Measurements from ENCODE around the gene ALAD.
"Not testable (repeated sequence)": the region's sequence is repeated elsewhere in the genome, so short reads cannot be mapped to it uniquely, and the experiment has no call there.

Gene ALAD
- 16.4 to 28.7 (median 17.8) reads per million in 3 donors for total RNA-seq

DNA sequence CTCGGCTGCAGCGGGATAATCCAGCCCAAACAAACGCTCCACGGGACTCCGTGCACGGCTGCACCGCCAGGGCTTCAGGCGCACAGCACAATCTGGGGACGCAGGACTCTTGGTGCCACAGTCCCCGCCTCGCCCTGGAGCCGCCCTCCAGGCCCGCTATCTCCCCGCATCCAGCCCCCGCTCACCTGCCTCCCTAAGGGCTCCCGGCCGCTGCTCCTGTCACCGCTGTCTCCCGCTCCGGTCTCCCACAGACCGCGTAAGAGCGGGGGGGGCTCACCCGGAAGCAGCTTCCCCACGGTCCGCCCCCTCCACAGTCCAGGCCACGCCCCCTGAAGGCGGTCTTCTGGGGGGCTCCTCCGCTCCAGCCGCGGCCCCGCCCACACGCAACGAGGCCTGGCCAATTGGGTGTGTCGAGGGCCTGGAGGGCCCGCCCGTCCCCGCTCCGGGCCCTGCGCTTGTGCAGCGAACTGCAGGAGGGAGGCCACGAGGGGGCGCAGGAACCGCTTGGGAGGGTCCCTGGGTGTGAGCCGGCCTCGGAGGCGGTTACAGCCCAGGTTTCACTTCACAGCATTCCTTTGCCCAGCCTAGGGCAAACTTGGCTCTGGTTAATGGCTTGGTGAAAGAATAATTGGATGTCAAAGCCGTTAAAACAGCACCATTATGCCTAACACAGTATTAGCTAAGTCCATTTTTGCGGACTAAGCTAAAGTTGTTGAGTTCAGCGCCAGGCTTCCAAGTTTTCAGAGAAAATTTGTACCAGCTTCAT lies at the start of gene ALAD:
Gene ALAD, minus strand, starts transcription at position 258 of the 766 bp plus-strand sequence. CDS start 7,725 bp downstream, outside the sequence.
- H3K27me3 ChIP-seq (replicated peaks; ENCODE audit: control insufficient read depth, insufficient read depth, low read length, poor library complexity, severe bottlenecking), result no peaks in the 10 kb centered on the region
- H3K27ac ChIP-seq (ENCODE audit: insufficient read depth, low read length, poor library complexity, severe bottlenecking), result peak within 1 kb of the TSS; percentile 64
- H3K36me3 ChIP-seq (ENCODE audit: control insufficient read depth, insufficient read depth, low read length), result no peaks in the 10 kb centered on the region
- H3K4me1 ChIP-seq (ENCODE audit: control insufficient read depth, insufficient read depth, low read length, poor library complexity, severe bottlenecking), result peaks cover 8% of the 10 kb centered on the region
- H3K4me3 ChIP-seq (ENCODE audit: insufficient read depth, low read depth, low read length, poor library complexity, severe bottlenecking), result peak within 1 kb of the TSS; percentile 99
- no peaks in the 10 kb centered on the region for H3K9me3 ChIP-seq (ENCODE audit: control insufficient read depth, low read length)
- peak; percentile 97 to 99 (median 98) for DNase-seq

DNA sequence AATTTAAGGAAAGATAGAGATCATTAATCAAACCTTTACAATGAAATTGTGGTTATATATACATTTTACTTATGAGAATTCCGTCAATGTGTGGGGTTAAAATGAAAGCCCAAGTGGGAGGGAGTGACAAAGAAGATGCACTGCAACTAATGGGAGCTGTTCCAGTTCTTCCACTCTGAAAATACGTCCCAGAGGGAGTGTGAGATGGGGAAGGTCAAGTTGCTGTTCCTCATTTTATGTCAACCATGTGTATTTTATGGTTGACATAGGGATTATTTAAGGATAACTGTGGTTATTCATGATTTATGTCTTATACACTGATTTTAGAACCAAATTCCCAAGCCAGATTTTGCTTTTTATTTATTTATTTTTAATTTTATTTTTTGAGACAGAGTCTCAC lies 48.3 kb upstream of the ALAD start:
- Histone ChIP-seq H3K27me3 (replicated peaks; ENCODE audit: control insufficient read depth, insufficient read depth, low read length, poor library complexity, severe bottlenecking) (no peaks in the 10 kb centered on the region), H3K36me3 (ENCODE audit: control insufficient read depth, insufficient read depth, low read length) (no peaks in the 10 kb centered on the region), H3K9me3 (ENCODE audit: control insufficient read depth, low read length) (no peaks in the 10 kb centered on the region), H3K27ac (ENCODE audit: insufficient read depth, low read length, poor library complexity, severe bottlenecking) (no peak overlapping the region), H3K4me3 (ENCODE audit: insufficient read depth, low read depth, low read length, poor library complexity, severe bottlenecking) (no peak overlapping the region), H3K4me1 (ENCODE audit: control insufficient read depth, insufficient read depth, low read length, poor library complexity, severe bottlenecking) (no peaks in the 10 kb centered on the region)
- DNase-seq, result no peak

DNA sequence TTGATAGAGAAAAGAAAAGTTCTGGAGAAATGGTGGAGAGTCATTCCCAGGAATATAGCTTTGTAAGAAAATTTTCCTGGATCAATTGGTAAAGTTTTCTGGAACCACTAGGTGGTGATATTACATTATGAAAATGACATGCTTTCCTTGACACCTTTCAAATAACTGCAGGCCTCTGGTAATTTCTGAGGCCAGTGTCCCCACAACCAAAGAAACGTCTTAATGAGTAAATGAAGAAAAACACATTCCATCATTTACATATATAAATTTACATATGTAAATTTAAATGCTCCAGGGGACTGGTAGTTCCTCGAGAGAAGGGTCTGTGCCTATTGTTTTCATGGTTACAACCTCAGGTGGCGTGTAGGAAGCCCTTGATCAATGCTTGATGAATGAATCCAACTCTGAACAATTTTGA lies 45.2 kb upstream of the ALAD start:
- H3K27me3 ChIP-seq (replicated peaks; ENCODE audit: control insufficient read depth, insufficient read depth, low read length, poor library complexity, severe bottlenecking), result no peaks in the 10 kb centered on the region
- DNase-seq, result no peak
- H3K4me1 ChIP-seq (ENCODE audit: control insufficient read depth, insufficient read depth, low read length, poor library complexity, severe bottlenecking), result no peaks in the 10 kb centered on the region
- H3K27ac ChIP-seq (ENCODE audit: insufficient read depth, low read length, poor library complexity, severe bottlenecking), result no peak overlapping the region
- H3K4me3 ChIP-seq (ENCODE audit: insufficient read depth, low read depth, low read length, poor library complexity, severe bottlenecking), result no peak overlapping the region
- no peaks in the 10 kb centered on the region for H3K9me3 ChIP-seq (ENCODE audit: control insufficient read depth, low read length)
- H3K36me3 ChIP-seq (ENCODE audit: control insufficient read depth, insufficient read depth, low read length), result no peaks in the 10 kb centered on the region

DNA sequence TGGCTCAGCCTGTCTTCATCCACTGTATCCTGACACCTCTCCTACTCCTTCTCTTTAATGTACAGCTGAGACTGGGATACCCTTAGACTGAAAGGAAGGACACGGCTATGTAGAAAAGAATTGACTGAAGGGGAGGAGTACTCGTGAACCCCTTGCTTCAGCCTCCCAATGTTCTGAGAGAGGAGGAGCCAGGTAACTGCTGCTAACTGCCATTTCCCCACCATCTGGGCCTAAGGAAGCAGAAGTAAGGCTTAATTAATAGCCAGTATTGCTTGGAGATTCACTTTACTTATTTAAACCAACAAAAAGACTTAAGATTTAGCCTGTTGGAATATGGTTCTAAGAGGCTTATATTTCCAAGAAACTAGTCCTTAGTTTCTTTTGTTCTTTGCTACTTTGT lies 43.7 kb upstream of the ALAD start:
- no peaks in the 10 kb centered on the region for H3K9me3 ChIP-seq (ENCODE audit: control insufficient read depth, low read length)
- H3K36me3 ChIP-seq (ENCODE audit: control insufficient read depth, insufficient read depth, low read length), result no peaks in the 10 kb centered on the region
- no peaks in the 10 kb centered on the region for H3K27me3 ChIP-seq (replicated peaks; ENCODE audit: control insufficient read depth, insufficient read depth, low read length, poor library complexity, severe bottlenecking)
- H3K4me3 ChIP-seq (ENCODE audit: insufficient read depth, low read depth, low read length, poor library complexity, severe bottlenecking), result no peak overlapping the region
- no peaks in the 10 kb centered on the region for H3K4me1 ChIP-seq (ENCODE audit: control insufficient read depth, insufficient read depth, low read length, poor library complexity, severe bottlenecking)
- no peak for DNase-seq
- no peak overlapping the region for H3K27ac ChIP-seq (ENCODE audit: insufficient read depth, low read length, poor library complexity, severe bottlenecking)

DNA sequence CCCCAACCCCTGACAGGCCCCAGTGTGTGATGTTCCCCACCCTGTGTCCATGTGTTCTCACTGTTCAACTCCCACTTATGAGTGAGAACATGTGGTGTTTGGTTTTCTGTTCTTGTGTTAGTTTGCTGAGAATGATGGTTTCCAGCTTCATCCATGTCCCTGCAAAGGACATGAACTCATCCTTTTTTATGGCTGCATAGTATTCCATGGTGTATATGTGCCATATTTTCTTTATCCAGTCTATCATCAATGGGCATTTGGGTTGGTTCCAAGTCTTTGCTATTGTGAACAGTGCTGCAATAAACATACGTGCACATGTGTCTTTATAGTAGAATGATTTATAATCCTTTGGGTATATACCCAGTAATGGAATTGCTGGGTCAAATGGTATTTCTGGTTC lies 36.6 kb upstream of the ALAD start:
- DNase-seq; H3K4me1 ChIP-seq (ENCODE audit: control insufficient read depth, insufficient read depth, low read length, poor library complexity, severe bottlenecking); H3K27ac ChIP-seq (ENCODE audit: insufficient read depth, low read length, poor library complexity, severe bottlenecking): not testable (repeated sequence)

DNA sequence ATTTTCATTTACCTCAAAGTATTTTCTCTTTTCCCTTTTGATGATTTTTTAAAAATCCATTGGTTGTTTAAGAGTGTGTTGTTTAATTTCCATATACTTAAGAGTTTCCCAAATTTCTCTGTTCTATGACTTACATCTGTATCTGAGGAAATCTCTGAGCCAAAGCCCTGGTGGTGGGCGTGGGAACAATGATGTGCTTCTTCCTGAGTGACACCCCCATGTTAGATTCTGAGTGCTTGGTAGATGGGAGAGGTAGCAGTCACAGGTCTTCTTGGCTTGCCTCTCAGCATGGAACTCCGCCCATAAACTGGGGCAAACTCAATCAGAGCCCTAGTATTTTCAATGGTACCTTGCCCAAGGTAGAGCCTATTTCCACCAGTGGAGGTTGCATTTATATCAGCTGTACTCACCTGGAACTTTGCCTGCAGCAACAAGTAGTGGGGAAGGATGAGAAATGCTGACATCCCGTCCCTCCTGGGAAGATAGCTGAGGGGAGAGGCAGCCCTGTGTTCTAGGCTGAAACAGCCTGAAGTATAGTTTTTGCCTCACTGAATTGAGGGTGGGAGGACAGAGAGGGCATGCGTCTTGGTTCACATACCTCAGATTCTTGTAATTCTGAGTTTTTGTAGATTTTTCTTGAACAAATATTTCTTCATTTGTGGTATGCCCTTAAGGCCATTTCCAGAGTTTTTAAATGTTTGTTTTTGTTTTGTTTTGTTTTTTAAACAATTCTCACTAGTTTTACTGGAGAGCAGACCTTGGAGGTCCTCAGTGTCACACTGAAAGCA lies 35.8 kb upstream of the ALAD start:
- Histone ChIP-seq H3K4me3 (ENCODE audit: insufficient read depth, low read depth, low read length, poor library complexity, severe bottlenecking) (no peak overlapping the region), H3K27ac (ENCODE audit: insufficient read depth, low read length, poor library complexity, severe bottlenecking) (no peak overlapping the region), H3K27me3 (replicated peaks; ENCODE audit: control insufficient read depth, insufficient read depth, low read length, poor library complexity, severe bottlenecking) (no peaks in the 10 kb centered on the region), H3K4me1 (ENCODE audit: control insufficient read depth, insufficient read depth, low read length, poor library complexity, severe bottlenecking) (no peaks in the 10 kb centered on the region), H3K36me3 (ENCODE audit: control insufficient read depth, insufficient read depth, low read length) (no peaks in the 10 kb centered on the region), H3K9me3 (ENCODE audit: control insufficient read depth, low read length) (no peaks in the 10 kb centered on the region)
- no peak for DNase-seq

More for the DNA sequence above, 36.6 kb upstream of the ALAD start:
- not testable (repeated sequence) for H3K4me3 ChIP-seq (ENCODE audit: insufficient read depth, low read depth, low read length, poor library complexity, severe bottlenecking); H3K9me3 ChIP-seq (ENCODE audit: control insufficient read depth, low read length); H3K27me3 ChIP-seq (replicated peaks; ENCODE audit: control insufficient read depth, insufficient read depth, low read length, poor library complexity, severe bottlenecking); H3K36me3 ChIP-seq (ENCODE audit: control insufficient read depth, insufficient read depth, low read length)

DNA sequence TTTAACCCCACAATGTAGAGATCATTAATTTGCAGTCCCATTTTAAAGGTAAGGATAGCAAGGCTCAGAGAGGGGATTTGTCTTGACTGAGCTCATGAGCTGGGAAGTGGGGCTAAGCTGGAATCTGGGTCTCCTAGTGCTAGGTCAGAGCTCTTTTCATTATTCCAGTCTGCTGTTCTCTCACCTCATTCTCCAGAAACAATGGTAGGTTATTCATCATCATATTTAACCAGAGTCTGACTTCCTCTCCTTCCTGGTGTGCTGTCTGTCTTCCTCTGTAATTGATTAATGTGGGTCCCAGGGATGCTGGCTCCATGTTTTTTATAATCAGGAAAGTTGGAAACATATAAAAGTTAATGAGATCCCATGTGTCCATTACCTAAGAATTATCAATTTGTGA lies 30.1 kb upstream of the ALAD start:
- H3K27ac ChIP-seq (ENCODE audit: insufficient read depth, low read length, poor library complexity, severe bottlenecking), result no peak overlapping the region
- no peaks in the 10 kb centered on the region for H3K27me3 ChIP-seq (replicated peaks; ENCODE audit: control insufficient read depth, insufficient read depth, low read length, poor library complexity, severe bottlenecking)
- H3K36me3 ChIP-seq (ENCODE audit: control insufficient read depth, insufficient read depth, low read length), result no peaks in the 10 kb centered on the region
- no peak for DNase-seq
- no peak overlapping the region for H3K4me3 ChIP-seq (ENCODE audit: insufficient read depth, low read depth, low read length, poor library complexity, severe bottlenecking)
- H3K4me1 ChIP-seq (ENCODE audit: control insufficient read depth, insufficient read depth, low read length, poor library complexity, severe bottlenecking), result no peaks in the 10 kb centered on the region
- H3K9me3 ChIP-seq (ENCODE audit: control insufficient read depth, low read length), result no peaks in the 10 kb centered on the region

DNA sequence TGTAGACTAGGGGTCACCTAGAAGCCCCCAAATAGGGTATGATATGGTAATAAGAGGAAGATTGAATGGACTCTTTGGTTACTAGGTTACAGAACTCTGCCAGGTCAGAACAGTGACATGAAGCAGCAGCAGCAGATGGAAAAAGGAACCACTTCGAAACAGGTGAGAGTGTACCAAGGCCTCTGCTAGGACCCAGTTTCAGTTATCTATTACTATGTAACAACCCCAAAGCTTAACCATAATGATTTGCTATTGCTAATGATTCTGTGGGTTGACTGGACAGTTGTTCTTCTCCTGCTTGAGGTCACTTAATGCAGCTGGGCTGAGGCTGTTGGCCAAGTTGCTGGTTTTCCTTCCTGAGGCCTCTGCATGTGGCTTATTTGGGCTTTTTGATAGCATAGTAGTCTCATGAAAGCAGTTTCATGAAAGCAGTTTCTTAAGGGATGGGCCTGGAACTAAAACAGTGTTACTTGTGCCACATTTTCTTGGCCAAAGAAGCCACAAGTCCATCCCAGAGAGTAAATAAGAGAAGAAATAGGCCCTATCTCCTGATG lies 27.1 kb upstream of the ALAD start:
- Histone ChIP-seq H3K4me1 (ENCODE audit: control insufficient read depth, insufficient read depth, low read length, poor library complexity, severe bottlenecking) (no peaks in the 10 kb centered on the region), H3K27me3 (replicated peaks; ENCODE audit: control insufficient read depth, insufficient read depth, low read length, poor library complexity, severe bottlenecking) (no peaks in the 10 kb centered on the region), H3K9me3 (ENCODE audit: control insufficient read depth, low read length) (no peaks in the 10 kb centered on the region), H3K4me3 (ENCODE audit: insufficient read depth, low read depth, low read length, poor library complexity, severe bottlenecking) (no peak overlapping the region), H3K36me3 (ENCODE audit: control insufficient read depth, insufficient read depth, low read length) (no peaks in the 10 kb centered on the region), H3K27ac (ENCODE audit: insufficient read depth, low read length, poor library complexity, severe bottlenecking) (no peak overlapping the region)
- no peak for DNase-seq

DNA sequence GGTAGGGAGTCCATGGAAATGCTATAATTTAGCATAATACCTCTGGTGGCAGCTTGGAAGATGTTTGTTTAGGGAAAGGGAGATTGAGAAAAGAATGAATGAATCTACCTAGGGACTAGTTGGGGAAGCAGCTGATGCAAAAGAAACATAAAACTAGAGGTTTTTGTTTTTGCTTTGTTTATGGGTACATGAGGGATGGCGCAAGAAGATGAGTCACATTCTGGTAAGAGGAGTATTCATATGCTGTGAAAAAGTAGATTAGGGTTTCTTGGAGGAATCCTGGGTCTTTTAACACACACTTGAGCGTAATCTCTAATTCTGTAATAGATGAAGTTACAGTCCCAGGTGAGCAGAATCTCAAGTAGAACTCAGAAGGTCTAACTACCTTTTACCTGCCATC lies 26.5 kb upstream of the ALAD start:
- no peak for DNase-seq
- H3K36me3 ChIP-seq (ENCODE audit: control insufficient read depth, insufficient read depth, low read length), result no peaks in the 10 kb centered on the region
- no peak overlapping the region for H3K4me3 ChIP-seq (ENCODE audit: insufficient read depth, low read depth, low read length, poor library complexity, severe bottlenecking)
- H3K9me3 ChIP-seq (ENCODE audit: control insufficient read depth, low read length), result no peaks in the 10 kb centered on the region
- H3K27ac ChIP-seq (ENCODE audit: insufficient read depth, low read length, poor library complexity, severe bottlenecking), result no peak overlapping the region
- H3K27me3 ChIP-seq (replicated peaks; ENCODE audit: control insufficient read depth, insufficient read depth, low read length, poor library complexity, severe bottlenecking), result no peaks in the 10 kb centered on the region
- no peaks in the 10 kb centered on the region for H3K4me1 ChIP-seq (ENCODE audit: control insufficient read depth, insufficient read depth, low read length, poor library complexity, severe bottlenecking)

DNA sequence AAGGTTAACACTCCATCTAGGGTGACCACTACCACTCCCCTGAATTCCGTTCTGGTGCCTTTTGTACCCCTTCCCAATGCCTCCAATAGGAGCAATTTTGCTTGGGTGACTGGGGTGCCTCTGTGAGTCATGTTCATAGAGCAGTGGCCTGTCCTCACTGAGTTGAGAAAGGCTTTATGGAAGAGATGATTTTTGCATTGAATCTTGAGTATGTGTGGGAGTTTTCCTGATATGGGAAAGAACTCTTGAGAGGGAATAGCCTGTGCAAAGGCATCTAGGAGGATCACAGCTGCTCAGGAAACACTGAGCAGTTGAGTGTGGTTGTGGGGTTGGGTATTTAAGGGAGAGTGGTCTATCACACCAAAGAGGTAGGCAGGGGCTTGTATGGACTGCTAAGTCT lies 25.6 kb upstream of the ALAD start:
- Histone ChIP-seq H3K27me3 (replicated peaks; ENCODE audit: control insufficient read depth, insufficient read depth, low read length, poor library complexity, severe bottlenecking) (no peaks in the 10 kb centered on the region), H3K4me3 (ENCODE audit: insufficient read depth, low read depth, low read length, poor library complexity, severe bottlenecking) (no peak overlapping the region), H3K9me3 (ENCODE audit: control insufficient read depth, low read length) (no peaks in the 10 kb centered on the region), H3K27ac (ENCODE audit: insufficient read depth, low read length, poor library complexity, severe bottlenecking) (no peak overlapping the region), H3K4me1 (ENCODE audit: control insufficient read depth, insufficient read depth, low read length, poor library complexity, severe bottlenecking) (no peaks in the 10 kb centered on the region), H3K36me3 (ENCODE audit: control insufficient read depth, insufficient read depth, low read length) (no peaks in the 10 kb centered on the region)
- DNase-seq, result no peak
